Muscle layer of duodenum (tissue), 2 donors: ENCODE results near the gene TPO.
"Not testable (repeated sequence)": the region's sequence is repeated elsewhere in the genome, so short reads cannot be mapped to it uniquely, and the experiment has no call there.

Experiments
- H3K27ac ChIP-seq: one replicate; pipeline ENCODE4 v1.7.0; 2013; ENCODE audit warnings: mild to moderate bottlenecking, low read length
- H3K27me3 ChIP-seq: one replicate; pipeline ENCODE4 v1.7.0; 2013; ENCODE audit warnings: low read depth, mild to moderate bottlenecking, control low read depth, low read length
- H3K36me3 ChIP-seq, 2 donors: one replicate each; pipeline ENCODE4 v1.7.0; 2013; ENCODE audit warnings: low read length in 2 of 2, control low read depth in 1 of 2, mild to moderate bottlenecking in 1 of 2; ENCODE audit not compliant: insufficient read depth in 2 of 2, control insufficient read depth in 1 of 2
- H3K4me1 ChIP-seq, 2 donors: one replicate each; pipeline ENCODE4 v1.7.0; 2013; ENCODE audit warnings: low read length in 2 of 2, mild to moderate bottlenecking in 2 of 2, control low read depth in 1 of 2, moderate library complexity in 1 of 2; ENCODE audit not compliant: insufficient read depth in 2 of 2, control insufficient read depth in 1 of 2
- H3K4me3 ChIP-seq, 2 donors: one replicate each; pipeline ENCODE4 v1.7.0; 2013; ENCODE audit warnings: low read length in 2 of 2, low read depth in 1 of 2, mild to moderate bottlenecking in 1 of 2
- H3K9me3 ChIP-seq, 2 donors: one replicate each; pipeline ENCODE4 v1.7.0; 2013; ENCODE audit warnings: low read length in 2 of 2, control low read depth in 1 of 2, mild to moderate bottlenecking in 1 of 2; ENCODE audit not compliant: control insufficient read depth in 1 of 2
- donor health status: healthy.

Gene TPO

GRCh38 chr2:1563943-1564891 is 151.0 kb downstream of the TPO start:
- Histone ChIP-seq H3K4me1 (no peaks in the 10 kb centered on the region), H3K9me3 (no peaks in the 10 kb centered on the region), H3K36me3 (no peaks in the 10 kb centered on the region), H3K4me3 (no peak overlapping the region), H3K27me3 (no peaks in the 10 kb centered on the region), H3K27ac (no peak overlapping the region)

- H3K27me3 ChIP-seq, result no peaks in the 10 kb centered on the region
- H3K4me1 ChIP-seq, result no peaks in the 10 kb centered on the region
- no peaks in the 10 kb centered on the region for H3K36me3 ChIP-seq
- no peak overlapping the region for H3K4me3 ChIP-seq
- H3K27ac ChIP-seq, result no peak overlapping the region
- no peaks in the 10 kb centered on the region for H3K9me3 ChIP-seq
Observed at GRCh38 chr2:1567556-1568344, 154.5 kb downstream of the TPO start.

GRCh38 chr2:1568345-1568668 is 155.0 kb downstream of the TPO start:
- not testable (repeated sequence) for H3K4me1 ChIP-seq, H3K27ac ChIP-seq, H3K9me3 ChIP-seq, H3K27me3 ChIP-seq, H3K36me3 ChIP-seq, H3K4me3 ChIP-seq

- Histone ChIP-seq H3K27me3 (no peaks in the 10 kb centered on the region), H3K27ac (no peak overlapping the region), H3K9me3 (no peaks in the 10 kb centered on the region), H3K36me3 (no peaks in the 10 kb centered on the region), H3K4me1 (no peaks in the 10 kb centered on the region), H3K4me3 (no peak overlapping the region)
Observed at GRCh38 chr2:1569879-1570450, 156.7 kb downstream of the TPO start.

GRCh38 chr2:1571477-1572417 is 158.5 kb downstream of the TPO start:
- H3K4me1 ChIP-seq, result no peaks in the 10 kb centered on the region
- H3K27me3 ChIP-seq, result no peaks in the 10 kb centered on the region
- H3K36me3 ChIP-seq, result no peaks in the 10 kb centered on the region
- no peak overlapping the region for H3K4me3 ChIP-seq
- H3K9me3 ChIP-seq, result no peaks in the 10 kb centered on the region
- H3K27ac ChIP-seq, result no peak overlapping the region

- Histone ChIP-seq H3K27me3 (no peaks in the 10 kb centered on the region), H3K36me3 (no peaks in the 10 kb centered on the region), H3K27ac (no peak overlapping the region), H3K9me3 (no peaks in the 10 kb centered on the region), H3K4me3 (no peak overlapping the region), H3K4me1 (no peaks in the 10 kb centered on the region)
Observed at GRCh38 chr2:1572638-1573037, 159.4 kb downstream of the TPO start.

- H3K27me3 ChIP-seq, result no peaks in the 10 kb centered on the region
- H3K27ac ChIP-seq, result no peak overlapping the region
- no peak overlapping the region for H3K4me3 ChIP-seq
- no peaks in the 10 kb centered on the region for H3K4me1 ChIP-seq
- no peaks in the 10 kb centered on the region for H3K36me3 ChIP-seq
- H3K9me3 ChIP-seq, result no peaks in the 10 kb centered on the region
Observed at GRCh38 chr2:1577846-1578245, 164.6 kb downstream of the TPO start.

- H3K9me3 ChIP-seq, H3K4me1 ChIP-seq, H3K27me3 ChIP-seq, H3K27ac ChIP-seq, H3K36me3 ChIP-seq, H3K4me3 ChIP-seq: not testable (repeated sequence)
Observed at GRCh38 chr2:1581257-1581964, 168.1 kb downstream of the TPO start.

GRCh38 chr2:1581965-1582625 is 168.8 kb downstream of the TPO start:
- no peak overlapping the region for H3K27ac ChIP-seq
- H3K36me3 ChIP-seq, result no peaks in the 10 kb centered on the region
- H3K4me1 ChIP-seq, result no peaks in the 10 kb centered on the region
- H3K4me3 ChIP-seq, result no peak overlapping the region
- no peaks in the 10 kb centered on the region for H3K9me3 ChIP-seq
- no peaks in the 10 kb centered on the region for H3K27me3 ChIP-seq

GRCh38 chr2:1582891-1583341 is 169.7 kb downstream of the TPO start:
- Histone ChIP-seq H3K36me3 (no peaks in the 10 kb centered on the region), H3K4me1 (no peaks in the 10 kb centered on the region), H3K4me3 (no peak overlapping the region), H3K27ac (no peak overlapping the region), H3K27me3 (no peaks in the 10 kb centered on the region), H3K9me3 (no peaks in the 10 kb centered on the region)
